ENCODE data around the gene DBNDD2.

DBNDD2 gene

DNA sequence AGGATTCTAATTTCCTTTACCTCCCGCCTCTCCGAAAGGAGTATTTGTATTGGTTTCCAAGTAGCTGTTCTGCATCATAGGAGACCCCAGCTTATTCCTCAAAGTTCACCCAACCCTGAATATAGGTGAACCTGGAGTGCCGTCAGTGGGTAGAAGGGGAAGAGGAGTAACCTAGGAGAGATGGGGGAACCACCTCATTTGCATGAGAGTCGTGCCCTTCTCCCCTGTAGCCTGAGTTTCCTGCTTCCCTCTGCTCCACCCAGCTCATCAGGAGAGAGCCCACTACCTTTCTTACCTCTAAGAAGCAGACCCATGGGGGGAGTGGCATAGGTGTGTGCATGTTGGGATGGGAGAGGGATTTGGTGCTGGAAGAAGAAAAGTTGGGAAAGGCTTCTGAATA, 44.1 kb downstream of the DBNDD2 start:
- DNase-seq (ENCODE audit: low spot score): no peak

GRCh38 chr20:45452772-45453691, 44.9 kb downstream of the DBNDD2 start:
- DNase-seq (ENCODE audit: low spot score): no peak

- no peak for DNase-seq (ENCODE audit: low spot score)
Observed at GRCh38 chr20:45456632-45457031, 48.5 kb downstream of the DBNDD2 start.

DNA sequence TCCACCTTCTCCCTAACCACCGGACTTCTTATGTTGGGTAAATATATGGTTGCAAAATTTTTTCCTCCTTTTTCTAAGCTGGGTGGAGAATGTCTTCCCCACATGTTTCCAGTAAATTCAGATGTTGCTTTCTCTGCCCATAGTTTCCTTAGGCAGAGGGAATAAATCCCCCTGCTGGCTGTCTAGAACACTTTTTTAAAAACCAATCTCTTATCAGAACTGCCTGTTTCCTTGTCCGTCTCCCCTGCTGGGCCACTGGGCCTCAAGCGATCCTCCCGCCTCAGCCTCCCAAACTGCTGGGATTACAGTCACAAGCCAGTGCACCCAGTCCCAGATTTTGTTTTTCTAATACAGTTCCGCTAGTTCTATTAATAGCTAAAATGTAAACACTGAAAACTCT, 51.5 kb downstream of the DBNDD2 start:
- DNase-seq (ENCODE audit: low spot score): no peak

All from HuH-7 (cell line).